HG03039 (cell line): ENCODE data around the gene TSSC4.
A peak's percentile ranks its signal among the peaks of the same experiment; 100 is the strongest.

Source experiments
- ATAC-seq: cut with Tn5 transposase; IDR thresholded peaks from one replicate; pipeline ENCODE4 v1.9.1; 2021; ENCODE audit warnings: mild to moderate bottlenecking, moderate library complexity; ENCODE audit not compliant: unreplicated experiment

The TSSC4 gene

DNA sequence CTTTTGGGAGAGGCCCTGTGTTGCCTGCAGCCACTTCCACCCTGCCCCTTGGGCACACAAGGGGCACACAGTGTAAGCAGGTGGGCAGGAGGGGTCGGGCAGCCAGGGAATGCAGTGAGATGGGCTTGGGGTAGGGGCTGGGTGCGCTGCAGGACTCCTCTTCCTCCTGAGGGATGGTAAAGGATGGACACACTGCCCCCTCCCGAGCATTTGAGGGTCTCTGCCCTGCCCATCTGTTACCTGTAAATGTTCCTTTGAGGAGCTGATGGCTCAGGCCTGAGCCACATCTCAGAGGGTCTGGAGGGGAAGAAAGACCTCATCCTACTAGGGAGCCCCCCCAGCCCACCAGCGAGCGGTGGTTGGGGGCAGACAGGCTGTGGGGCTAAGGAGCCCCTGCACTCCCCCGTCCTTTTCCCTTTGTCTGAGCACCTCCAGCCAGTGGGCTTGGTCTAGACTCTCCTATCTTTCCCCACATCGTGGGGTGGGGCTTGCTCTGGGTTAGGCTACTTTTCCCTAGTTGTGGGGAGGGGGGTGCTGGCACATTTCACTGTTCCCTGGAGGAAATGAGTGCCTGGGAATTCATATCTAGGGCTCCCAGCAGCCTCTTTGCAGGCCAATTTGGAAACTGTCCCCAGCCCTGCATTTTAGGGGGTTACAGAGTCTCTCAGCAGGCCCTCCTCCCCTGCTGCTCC is 1.7 kb upstream of the TSSC4 start:
- no peak for ATAC-seq

GRCh38 chr11:2399488-2400068 is 972 bp upstream of the TSSC4 start:
- ATAC-seq: peak; percentile 2

GRCh38 chr11:2400762-2401435 is 349 bp downstream of the TSSC4 start:
- peak; percentile 0 for ATAC-seq

GRCh38 chr11:2401436-2401984 is 960 bp downstream of the TSSC4 start:
- no peak for ATAC-seq

DNA sequence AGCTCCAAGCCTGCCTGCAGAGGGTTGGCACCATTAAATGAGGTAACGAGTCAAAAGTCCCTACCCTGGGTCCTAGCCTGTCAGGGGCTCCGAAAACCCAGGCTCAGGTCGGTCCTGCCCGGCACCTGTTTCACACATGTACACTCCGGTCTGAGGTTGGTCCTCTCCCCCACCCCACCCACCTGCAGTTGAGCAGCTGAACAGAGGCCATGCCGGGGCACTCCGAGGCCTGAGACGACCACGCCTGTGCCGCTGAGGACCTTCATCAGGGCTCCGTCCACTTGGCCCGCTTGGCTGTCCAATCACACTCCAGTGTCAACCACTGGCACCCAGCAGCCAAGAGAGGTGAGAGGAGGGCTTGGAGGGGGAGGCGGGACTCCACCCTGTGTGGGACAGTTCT is 1.6 kb downstream of the TSSC4 start:
- no peak for ATAC-seq

GRCh38 chr11:2402890-2403645 is 2.5 kb downstream of the TSSC4 start:
- no peak for ATAC-seq

DNA sequence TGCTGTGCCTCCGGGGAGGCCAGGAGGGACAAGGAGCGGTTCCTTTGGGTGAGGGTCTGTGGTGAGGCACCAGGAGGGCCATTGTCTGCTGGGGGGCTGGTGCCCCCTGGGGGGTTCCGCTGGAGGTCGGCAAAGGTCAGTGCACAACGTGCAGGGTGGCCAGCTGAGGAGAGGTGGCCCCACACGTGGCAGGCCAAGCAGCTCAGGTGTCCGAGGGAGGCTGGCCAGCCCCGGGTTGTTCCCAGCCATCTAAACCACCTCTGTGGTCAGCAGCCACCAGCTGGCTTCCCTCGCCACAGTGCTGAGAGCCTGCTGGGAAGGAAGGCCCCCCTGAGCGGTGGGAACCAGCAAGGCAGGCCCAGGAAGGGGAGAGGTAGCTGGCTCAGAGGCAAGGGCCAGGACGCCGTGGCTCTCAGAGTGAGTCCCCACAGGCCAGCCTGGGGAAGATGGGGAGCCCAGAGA is 4.2 kb downstream of the TSSC4 start:
- no peak for ATAC-seq

- ATAC-seq: no peak
These were observed 5.9 kb downstream of the TSSC4 start for GRCh38 chr11:2406451-2406850.

DNA sequence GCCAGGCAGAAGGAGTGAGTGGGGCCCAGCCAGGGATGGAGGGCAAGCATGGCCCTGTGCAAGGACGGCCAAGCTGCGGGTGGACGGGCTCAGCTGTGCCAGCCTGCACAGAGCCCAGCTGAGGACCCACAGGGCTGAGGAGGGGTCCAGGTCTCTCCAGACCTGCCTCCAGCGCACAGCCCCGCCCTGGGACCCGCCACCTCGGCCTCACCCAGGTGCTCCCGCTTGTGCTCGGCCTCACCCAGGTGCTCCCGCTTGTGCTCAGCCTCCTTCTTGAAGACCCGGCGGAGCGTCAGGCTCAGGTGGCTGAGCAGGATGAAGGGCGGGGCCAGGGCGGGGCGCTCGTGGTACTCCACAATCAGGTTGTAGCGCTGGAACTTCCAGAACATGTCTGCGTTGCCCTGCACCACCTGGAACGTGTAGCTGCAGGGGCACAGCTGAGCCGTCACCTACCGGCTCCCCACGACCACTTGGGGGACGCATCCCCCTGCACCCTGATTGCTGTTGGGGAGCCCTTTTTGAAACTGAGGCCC is 6.4 kb downstream of the TSSC4 start:
- no peak for ATAC-seq

GRCh38 chr11:2408671-2409070 is 8.1 kb downstream of the TSSC4 start:
- no peak for ATAC-seq

DNA sequence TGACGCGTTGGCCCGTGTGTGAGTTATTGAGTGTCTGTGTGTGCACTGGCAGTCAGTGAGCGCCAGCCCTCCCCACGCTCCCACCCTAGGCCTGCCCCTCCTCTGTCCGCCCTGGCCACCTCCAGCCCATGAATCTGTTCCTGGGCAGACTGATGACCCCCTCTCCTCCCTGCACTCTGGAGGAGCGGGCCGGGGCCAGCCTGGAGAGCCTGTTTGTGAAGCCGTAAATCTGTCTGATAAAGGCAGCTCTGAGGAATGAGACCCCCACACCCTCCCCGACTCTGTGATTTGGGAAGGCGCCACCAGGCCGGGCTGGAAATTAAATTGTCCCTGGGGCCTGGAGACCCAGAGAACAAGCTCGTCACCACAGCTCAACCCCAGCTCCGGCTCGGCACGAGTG is 8.6 kb downstream of the TSSC4 start:
- no peak for ATAC-seq

DNA sequence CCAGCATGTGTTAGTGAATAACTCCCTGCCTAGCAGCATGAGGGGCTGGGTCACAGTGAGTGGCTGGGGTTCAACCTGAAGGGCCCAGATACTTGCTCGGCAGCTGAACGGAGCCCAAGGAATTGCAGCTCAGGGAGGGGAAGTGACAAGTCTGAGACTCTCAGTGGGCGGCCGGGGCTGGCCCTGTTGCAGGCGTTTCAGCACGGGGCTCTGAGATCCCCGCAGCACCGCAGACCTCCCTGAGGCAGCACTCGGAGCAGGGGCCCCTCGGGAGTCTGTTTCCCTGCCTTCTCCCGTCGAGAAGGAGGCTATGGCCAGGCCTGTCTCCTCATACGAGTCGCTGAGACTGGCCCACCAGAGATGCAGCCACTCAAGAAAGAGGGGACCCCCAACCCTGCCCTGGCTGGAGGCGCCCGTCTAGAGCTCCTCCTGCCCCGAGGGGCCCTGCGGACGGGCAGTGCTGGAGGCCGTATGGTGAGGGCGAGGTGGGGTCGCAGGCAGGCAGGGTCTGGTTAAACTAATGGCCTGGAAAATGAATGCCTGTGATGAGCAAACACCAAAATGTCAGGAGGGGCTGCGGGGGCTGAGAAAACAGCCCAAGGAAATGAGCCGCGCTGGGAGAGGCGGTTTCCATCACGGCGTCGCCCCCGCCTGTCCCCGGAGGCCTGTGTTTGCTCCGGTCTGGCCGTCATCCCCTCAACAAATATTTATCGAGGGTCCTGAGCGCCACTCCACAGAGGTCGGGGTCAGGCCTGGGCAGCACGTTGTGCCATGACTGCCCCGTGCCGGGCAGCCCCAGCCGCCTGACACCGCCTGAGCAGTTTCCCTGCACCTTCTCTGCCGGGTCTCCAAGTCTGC is 9.3 kb downstream of the TSSC4 start:
- no peak for ATAC-seq

DNA sequence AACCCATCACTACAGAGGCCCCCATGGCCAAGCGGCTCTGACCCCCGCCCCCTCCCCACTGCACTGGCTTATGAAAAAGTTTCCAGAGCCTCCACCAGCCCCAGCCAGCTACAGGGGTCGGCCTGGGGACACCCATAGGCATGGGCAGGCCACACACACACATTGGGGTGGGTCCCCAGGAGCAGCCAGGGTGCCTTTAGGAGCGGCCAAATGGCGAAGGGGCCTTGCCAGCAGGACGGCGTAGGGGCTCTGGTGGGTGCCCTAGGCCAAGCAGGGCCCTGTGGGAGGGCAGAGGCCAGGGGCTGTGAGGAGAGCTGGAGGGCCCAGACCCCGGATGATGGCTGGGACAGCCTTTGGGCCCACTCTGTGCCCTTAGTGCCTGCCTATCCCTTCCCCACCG is 10.1 kb downstream of the TSSC4 start:
- no peak for ATAC-seq

DNA sequence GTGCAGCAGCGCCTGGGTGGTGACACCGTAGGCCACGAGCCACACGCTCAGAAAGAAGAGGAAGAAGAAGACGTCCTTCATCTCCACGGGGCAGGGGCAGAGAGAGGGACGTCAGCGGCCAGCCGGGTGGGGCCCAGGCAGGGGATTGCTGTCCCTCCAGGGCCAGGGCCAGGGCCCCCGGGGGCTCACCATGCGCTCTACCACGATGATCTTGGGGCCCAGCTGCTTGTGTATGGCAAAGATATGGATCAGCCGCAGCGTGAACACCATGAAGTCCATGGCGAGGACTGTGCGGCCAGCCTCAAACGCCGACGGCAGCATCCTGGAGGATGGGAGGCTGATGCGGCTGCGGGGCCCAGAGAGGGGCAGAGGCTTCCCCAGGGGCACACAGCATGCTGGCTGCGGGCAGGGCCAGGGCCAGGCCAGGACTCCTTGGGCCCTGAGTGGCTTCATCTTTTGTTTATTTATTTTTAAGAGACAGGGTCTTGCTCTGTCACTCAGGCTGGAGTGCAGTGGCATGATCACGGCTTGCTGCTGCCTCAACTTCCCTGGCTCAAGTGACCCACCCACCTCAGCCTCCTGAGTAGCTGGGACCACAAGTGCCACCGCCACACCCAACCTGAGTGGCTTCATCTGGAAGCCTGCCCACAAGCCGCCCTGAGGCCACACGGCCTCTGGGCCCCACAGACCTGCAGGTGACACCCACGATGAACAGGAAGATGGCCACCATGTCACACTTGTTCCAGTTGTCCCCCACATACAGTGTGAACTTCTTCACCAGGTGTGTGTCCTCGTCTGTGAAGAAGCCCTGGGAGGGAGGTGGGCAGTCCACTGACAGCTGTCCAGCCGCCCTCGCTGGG is 11.1 kb downstream of the TSSC4 start:
- ATAC-seq: no peak

DNA sequence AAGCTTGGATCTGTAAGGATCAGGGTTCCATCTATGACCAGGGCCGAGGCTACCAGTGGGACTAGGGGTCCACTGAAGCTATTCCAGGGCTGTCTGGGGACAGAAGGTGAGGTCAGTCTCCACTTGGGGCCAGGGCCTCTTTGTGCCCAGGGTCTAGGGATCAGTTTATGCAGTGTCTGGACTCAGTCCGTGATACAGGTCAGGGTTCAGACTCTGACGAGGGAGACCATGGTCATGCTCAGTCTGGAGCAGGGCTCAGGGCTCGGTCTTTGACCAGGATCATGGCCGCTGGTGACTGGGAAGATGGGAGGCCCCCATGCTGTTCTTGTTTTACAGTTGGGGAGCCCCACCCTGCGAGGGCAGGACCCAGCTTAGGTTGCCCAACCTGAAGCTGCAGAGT is 11.8 kb downstream of the TSSC4 start:
- no peak for ATAC-seq

DNA sequence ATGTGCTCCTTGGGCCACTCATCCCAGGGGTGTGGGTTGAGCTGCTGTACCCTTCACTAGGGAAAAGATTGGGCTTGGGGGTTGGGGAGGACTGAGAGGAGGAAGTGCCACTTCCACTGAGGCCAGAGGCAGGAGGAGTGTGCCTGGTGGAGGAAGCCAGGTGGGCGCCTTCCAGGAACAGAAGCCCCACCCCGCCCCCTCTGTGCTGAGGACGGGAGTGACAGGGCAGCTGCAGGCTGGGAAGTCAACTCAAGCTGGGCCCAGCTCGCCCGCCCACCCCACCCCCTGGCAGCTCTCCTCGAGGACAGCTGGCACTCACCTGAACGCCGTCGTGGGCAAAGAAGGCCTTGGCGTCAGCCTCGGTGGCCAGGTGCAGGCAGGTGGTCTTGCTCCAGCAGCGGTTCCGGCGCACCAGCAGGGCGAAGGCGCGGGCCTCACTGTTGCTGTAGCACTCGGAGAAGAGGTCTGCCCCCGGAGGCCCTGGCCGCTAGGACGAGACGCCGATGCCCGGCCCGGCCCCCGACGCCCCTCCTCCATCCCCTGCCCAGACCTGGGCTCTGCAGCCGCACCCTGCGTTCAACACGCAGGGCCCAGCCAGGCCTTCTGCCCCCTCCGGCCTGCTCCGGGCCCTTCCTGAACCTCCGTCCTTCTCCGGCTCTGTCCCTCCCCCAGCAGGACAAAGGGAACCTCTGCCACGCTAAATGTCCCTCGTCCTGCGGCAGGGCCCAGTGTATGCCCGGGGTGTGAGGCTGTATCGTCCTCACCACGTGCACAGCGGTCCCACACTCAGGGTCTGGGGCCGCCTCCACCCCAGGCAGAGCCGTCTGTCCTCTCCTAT is 13.4 kb downstream of the TSSC4 start:
- no peak for ATAC-seq

DNA sequence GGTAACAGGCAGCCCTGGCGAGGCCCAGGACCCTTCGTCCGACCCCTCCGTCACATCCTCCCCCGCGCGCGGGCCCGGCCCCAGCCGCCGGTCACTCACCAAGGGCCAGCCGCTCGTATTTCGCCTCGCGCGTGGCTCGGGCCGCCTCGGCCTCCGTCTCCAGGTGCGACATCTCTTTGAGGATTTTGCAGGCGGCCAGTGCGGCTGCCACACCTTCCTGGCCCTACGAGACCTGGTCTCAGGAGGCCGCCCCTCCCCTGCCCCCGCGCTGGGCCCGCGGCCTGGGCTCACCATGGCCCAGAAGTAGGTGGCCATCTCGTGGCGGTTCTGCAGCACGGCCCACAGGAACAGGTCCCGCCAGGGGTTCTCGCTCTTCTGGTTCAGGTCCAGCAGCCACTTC is 14.1 kb downstream of the TSSC4 start:
- ATAC-seq: no peak

- ATAC-seq: no peak
These were observed 14.6 kb downstream of the TSSC4 start for GRCh38 chr11:2415171-2415570.
